Liver (tissue), 9 donors: ENCODE results near the gene RAB3IP. TPM values are rescaled to one million over a fixed set of nuclear protein-coding genes. Genes with fewer than 3 reads are reported as not detected.
A peak's percentile ranks its signal among the peaks of the same experiment; 100 is the strongest.

Experiments used
- DNase-seq: peaks from one replicate; pipeline ENCODE4 v3.0.0-alpha.2; 2017; ENCODE audit warnings: low spot score
- H3K27ac ChIP-seq, 2 donors: one replicate each; pipeline ENCODE4 v1.7.0; 2013; ENCODE audit warnings: inconsistent platforms in 2 of 2, low read length in 2 of 2, control low read depth in 1 of 2, low read depth in 1 of 2, mild to moderate bottlenecking in 1 of 2
- H3K27me3 ChIP-seq, 4 donors: one replicate each; pipeline versions ENCODE4 v1.6.1 to v1.7.0; 2013; ENCODE audit warnings: low read length in 3 of 4, inconsistent platforms in 1 of 4, mild to moderate bottlenecking in 1 of 4, moderate library complexity in 1 of 4; ENCODE audit not compliant: control insufficient read depth in 4 of 4, insufficient read depth in 4 of 4
- H3K36me3 ChIP-seq, 4 donors: one replicate each; pipeline versions ENCODE4 v1.6.1 to v1.7.0; 2013; ENCODE audit warnings: low read length in 3 of 4, mild to moderate bottlenecking in 3 of 4, low read depth in 1 of 4, moderate library complexity in 1 of 4; ENCODE audit not compliant: control insufficient read depth in 4 of 4, insufficient read depth in 3 of 4
- H3K4me1 ChIP-seq, 4 donors: one replicate each; pipeline versions ENCODE4 v1.6.1 to v1.7.0; 2013; ENCODE audit warnings: low read length in 3 of 4, mild to moderate bottlenecking in 3 of 4, moderate library complexity in 1 of 4; ENCODE audit not compliant: control insufficient read depth in 4 of 4, insufficient read depth in 4 of 4
- H3K4me3 ChIP-seq, 3 donors: one replicate each; pipeline versions ENCODE4 v1.6.1 to v1.7.0; 2013; ENCODE audit warnings: low read length in 3 of 3, control low read depth in 1 of 3, low read depth in 1 of 3, mild to moderate bottlenecking in 1 of 3
- H3K9ac ChIP-seq, 2 donors: one replicate each; pipeline ENCODE4 v1.7.0; 2013; ENCODE audit warnings: low read length in 2 of 2, mild to moderate bottlenecking in 2 of 2, moderate library complexity in 2 of 2, control low read depth in 1 of 2, low read depth in 1 of 2
- H3K9me3 ChIP-seq, 4 donors: one replicate each; pipeline versions ENCODE4 v1.6.1 to v1.7.0; 2013; ENCODE audit warnings: low read length in 3 of 4; ENCODE audit not compliant: control insufficient read depth in 4 of 4
- HNF4A ChIP-seq, 2 donors: conservative IDR thresholded peaks; 2 replicates each; pipeline ENCODE4 v1.6.1; 2016; ENCODE audit warnings: antibody characterized with exemption in 2 of 2, mild to moderate bottlenecking in 2 of 2
- HNF4G ChIP-seq: IDR thresholded peaks from 2 replicates; pipeline ENCODE4 v1.6.1; 2016; ENCODE audit warnings: antibody characterized with exemption
- RAD21 ChIP-seq, 2 donors: IDR thresholded peaks; 2 replicates each; pipeline ENCODE4 v1.6.1; 2016; ENCODE audit warnings: antibody characterized with exemption in 2 of 2, mild to moderate bottlenecking in 2 of 2
- SP1 ChIP-seq: IDR thresholded peaks from 2 replicates; pipeline ENCODE4 v1.6.1; 2018; ENCODE audit warnings: antibody characterized with exemption, mild to moderate bottlenecking
- YY1 ChIP-seq: IDR thresholded peaks from 2 replicates; pipeline ENCODE4 v1.6.1; 2016; ENCODE audit warnings: antibody characterized with exemption, mild to moderate bottlenecking
- WGBS: extraction: QIAGEN DNeasy Blood & Tissue Kit; methylation state at CpG from one replicate; pipeline ENCODE4 v1.1.7; 2013; 5-methylcytosine and 5-hydroxymethylcytosine counted together
- polyA plus RNA-seq, 2 donors: library from polyadenylated mRNA; stranded (reverse) in 1 of 2; unstranded in 1 of 2; fragments of 200-250 nt in 1 of 2; fragments of >200 nt in 1 of 2; fragmentation: Nextera tagmentation in 1 of 2; extraction: Ambion mirVana in 1 of 2; gene quantifications; one replicate each; pipeline versions ENCODE4 v1.2.1 to v1.2.3, GENCODE V29; 2013 to 2015
- total RNA-seq, 2 donors: library from RNA; depleted of rRNA; stranded (reverse); fragments of >200 nt; gene quantifications; one replicate each; pipeline ENCODE4 v1.2.3, GENCODE V29; 2014
- TF ChIP-seq, protein P1 (sequence below): IDR thresholded peaks from 2 replicates; pipeline ENCODE4 v1.6.1; 2016; ENCODE audit warnings: antibody characterized with exemption
- TF ChIP-seq, protein P2 (sequence below): fragments of 150-350 bp; IDR thresholded peaks from 2 replicates; pipeline ENCODE4 v1.5.1; 2017; ENCODE audit warnings: improper control_type of control experiment, low read depth, low read length; ENCODE audit not compliant: missing input control
- TF ChIP-seq, protein P3 (sequence below): IDR thresholded peaks from 2 replicates; pipeline ENCODE4 v1.6.1; 2016; ENCODE audit warnings: antibody characterized with exemption, mild to moderate bottlenecking
- TF ChIP-seq, protein P4 (sequence below): IDR thresholded peaks from 2 replicates; pipeline ENCODE4 v1.6.1; 2016; ENCODE audit warnings: antibody characterized with exemption
- donor health status: healthy.
- donor health status: healthy.
- donor health status: healthy.
- donor health status: healthy.
- donor health status: healthy.

Gene RAB3IP
- total and polyA plus RNA-seq, 4 donors: 5.7 to 35.3 (median 14.3) TPM

DNA sequence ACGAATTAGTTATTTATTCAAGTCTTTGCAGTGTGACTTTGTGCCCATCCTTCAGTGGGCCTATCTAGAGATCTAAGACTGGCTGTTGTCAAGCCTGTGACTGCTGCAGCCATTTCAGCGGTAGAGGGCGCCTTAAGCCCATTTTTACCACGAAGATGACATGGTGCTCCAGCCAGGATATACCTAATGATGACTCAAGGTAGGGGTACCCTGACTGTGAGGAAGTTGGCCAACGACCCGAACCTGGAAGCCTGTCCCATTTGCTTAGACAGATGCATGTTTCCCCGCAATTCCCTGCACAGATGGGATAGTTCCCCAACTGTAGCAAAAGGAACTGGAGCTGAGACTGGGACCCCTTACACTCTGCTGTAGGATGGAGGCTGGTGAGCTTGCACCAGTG lies 41.3 kb downstream of the RAB3IP start:
- H3K27ac ChIP-seq: no peak overlapping the region
- H3K4me1 ChIP-seq: no peaks in the 10 kb centered on the region
- DNase-seq: no peak
- TF ChIP-seq, protein P1, sequence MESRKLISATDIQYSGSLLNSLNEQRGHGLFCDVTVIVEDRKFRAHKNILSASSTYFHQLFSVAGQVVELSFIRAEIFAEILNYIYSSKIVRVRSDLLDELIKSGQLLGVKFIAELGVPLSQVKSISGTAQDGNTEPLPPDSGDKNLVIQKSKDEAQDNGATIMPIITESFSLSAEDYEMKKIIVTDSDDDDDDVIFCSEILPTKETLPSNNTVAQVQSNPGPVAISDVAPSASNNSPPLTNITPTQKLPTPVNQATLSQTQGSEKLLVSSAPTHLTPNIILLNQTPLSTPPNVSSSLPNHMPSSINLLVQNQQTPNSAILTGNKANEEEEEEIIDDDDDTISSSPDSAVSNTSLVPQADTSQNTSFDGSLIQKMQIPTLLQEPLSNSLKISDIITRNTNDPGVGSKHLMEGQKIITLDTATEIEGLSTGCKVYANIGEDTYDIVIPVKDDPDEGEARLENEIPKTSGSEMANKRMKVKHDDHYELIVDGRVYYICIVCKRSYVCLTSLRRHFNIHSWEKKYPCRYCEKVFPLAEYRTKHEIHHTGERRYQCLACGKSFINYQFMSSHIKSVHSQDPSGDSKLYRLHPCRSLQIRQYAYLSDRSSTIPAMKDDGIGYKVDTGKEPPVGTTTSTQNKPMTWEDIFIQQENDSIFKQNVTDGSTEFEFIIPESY: no peak
- TF ChIP-seq HNF4A (conservative IDR thresholded peaks at IDR 0.05): no peak
- TF ChIP-seq, protein P2, sequence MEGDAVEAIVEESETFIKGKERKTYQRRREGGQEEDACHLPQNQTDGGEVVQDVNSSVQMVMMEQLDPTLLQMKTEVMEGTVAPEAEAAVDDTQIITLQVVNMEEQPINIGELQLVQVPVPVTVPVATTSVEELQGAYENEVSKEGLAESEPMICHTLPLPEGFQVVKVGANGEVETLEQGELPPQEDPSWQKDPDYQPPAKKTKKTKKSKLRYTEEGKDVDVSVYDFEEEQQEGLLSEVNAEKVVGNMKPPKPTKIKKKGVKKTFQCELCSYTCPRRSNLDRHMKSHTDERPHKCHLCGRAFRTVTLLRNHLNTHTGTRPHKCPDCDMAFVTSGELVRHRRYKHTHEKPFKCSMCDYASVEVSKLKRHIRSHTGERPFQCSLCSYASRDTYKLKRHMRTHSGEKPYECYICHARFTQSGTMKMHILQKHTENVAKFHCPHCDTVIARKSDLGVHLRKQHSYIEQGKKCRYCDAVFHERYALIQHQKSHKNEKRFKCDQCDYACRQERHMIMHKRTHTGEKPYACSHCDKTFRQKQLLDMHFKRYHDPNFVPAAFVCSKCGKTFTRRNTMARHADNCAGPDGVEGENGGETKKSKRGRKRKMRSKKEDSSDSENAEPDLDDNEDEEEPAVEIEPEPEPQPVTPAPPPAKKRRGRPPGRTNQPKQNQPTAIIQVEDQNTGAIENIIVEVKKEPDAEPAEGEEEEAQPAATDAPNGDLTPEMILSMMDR: peak; percentile 18
- TF ChIP-seq RAD21 (IDR thresholded peaks at IDR 0.05): peak; percentile 44 to 63
- TF ChIP-seq, protein P3, sequence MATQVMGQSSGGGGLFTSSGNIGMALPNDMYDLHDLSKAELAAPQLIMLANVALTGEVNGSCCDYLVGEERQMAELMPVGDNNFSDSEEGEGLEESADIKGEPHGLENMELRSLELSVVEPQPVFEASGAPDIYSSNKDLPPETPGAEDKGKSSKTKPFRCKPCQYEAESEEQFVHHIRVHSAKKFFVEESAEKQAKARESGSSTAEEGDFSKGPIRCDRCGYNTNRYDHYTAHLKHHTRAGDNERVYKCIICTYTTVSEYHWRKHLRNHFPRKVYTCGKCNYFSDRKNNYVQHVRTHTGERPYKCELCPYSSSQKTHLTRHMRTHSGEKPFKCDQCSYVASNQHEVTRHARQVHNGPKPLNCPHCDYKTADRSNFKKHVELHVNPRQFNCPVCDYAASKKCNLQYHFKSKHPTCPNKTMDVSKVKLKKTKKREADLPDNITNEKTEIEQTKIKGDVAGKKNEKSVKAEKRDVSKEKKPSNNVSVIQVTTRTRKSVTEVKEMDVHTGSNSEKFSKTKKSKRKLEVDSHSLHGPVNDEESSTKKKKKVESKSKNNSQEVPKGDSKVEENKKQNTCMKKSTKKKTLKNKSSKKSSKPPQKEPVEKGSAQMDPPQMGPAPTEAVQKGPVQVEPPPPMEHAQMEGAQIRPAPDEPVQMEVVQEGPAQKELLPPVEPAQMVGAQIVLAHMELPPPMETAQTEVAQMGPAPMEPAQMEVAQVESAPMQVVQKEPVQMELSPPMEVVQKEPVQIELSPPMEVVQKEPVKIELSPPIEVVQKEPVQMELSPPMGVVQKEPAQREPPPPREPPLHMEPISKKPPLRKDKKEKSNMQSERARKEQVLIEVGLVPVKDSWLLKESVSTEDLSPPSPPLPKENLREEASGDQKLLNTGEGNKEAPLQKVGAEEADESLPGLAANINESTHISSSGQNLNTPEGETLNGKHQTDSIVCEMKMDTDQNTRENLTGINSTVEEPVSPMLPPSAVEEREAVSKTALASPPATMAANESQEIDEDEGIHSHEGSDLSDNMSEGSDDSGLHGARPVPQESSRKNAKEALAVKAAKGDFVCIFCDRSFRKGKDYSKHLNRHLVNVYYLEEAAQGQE: no peak
- H3K4me3 ChIP-seq: no peak overlapping the region
- H3K27me3 ChIP-seq: no peaks in the 10 kb centered on the region
- H3K36me3 ChIP-seq: no peaks in the 10 kb centered on the region
- WGBS: 72% methylated on average over 7 of the region's 7 CpGs
- no peaks in the 10 kb centered on the region for H3K9me3 ChIP-seq
- H3K9ac ChIP-seq: no peak overlapping the region

DNA sequence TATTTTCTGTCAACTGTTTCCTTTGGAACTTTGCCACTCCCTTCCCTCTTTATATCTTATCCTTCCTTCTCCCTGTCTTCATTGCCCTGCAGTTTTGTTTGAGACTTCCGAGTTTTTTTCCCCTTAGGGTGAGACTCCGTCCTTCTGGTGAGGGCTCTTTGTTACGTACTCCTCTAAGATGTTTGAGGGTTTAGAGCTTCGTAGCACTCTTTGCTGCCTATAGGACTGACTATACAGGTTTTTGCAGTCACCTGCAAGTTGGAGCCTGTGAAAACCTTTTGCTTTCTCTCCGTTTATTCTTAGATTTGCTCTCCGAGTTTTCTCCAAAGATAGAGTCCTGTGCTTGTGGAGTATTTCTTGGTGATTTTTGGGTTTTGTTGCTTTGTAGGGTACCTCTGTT lies 44.7 kb downstream of the RAB3IP start:
- no peaks in the 10 kb centered on the region for H3K9me3 ChIP-seq
- H3K4me3 ChIP-seq: no peak overlapping the region
- H3K27ac ChIP-seq: no peak overlapping the region
- H3K9ac ChIP-seq: no peak overlapping the region
- no peak for TF ChIP-seq HNF4G
- no peak for TF ChIP-seq SP1
- TF ChIP-seq, protein P3: no peak
- TF ChIP-seq HNF4A (conservative IDR thresholded peaks at IDR 0.05): no peak
- TF ChIP-seq, protein P1: no peak
- TF ChIP-seq YY1: no peak
- TF ChIP-seq, protein P4, sequence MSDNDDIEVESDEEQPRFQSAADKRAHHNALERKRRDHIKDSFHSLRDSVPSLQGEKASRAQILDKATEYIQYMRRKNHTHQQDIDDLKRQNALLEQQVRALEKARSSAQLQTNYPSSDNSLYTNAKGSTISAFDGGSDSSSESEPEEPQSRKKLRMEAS: no peak
- DNase-seq: no peak
- H3K4me1 ChIP-seq: no peaks in the 10 kb centered on the region
- WGBS: 90% methylated on average over 6 of the region's 6 CpGs
- H3K36me3 ChIP-seq: peaks cover 0 to 1% (median 0%) of the 10 kb centered on the region in 4 donors
- no peaks in the 10 kb centered on the region for H3K27me3 ChIP-seq
